ENCODE results near the gene CSHL1.
"Not testable (repeated sequence)": the region's sequence is repeated elsewhere in the genome, so short reads cannot be mapped to it uniquely, and the experiment has no call there.

- TF ChIP-seq CTCF, POLR2A (IDR thresholded peaks at IDR 0.05): not testable (repeated sequence)
Measured at GRCh38 chr17:63885119-63885518, 25.9 kb downstream of the CSHL1 start.
